ENCODE measurements around the gene SIGLEC8. TPM values are rescaled to one million over a fixed set of nuclear protein-coding genes. Genes with fewer than 3 reads are reported as not detected.
"Not testable (repeated sequence)": the region's sequence is repeated elsewhere in the genome, so short reads cannot be mapped to it uniquely, and the experiment has no call there.

The SIGLEC8 gene
- polyA plus RNA-seq, 3 donors: not detected

- DNase-seq (ENCODE audit: low read depth in 3 of 3, low spot score in 2 of 3): no peak
These were observed 10.2 kb downstream of the SIGLEC8 start for GRCh38 chr19:51448011-51448410.

- not testable (repeated sequence) for DNase-seq (ENCODE audit: low read depth in 3 of 3, low spot score in 2 of 3)
These were observed 10.7 kb downstream of the SIGLEC8 start for GRCh38 chr19:51447510-51447909.

GRCh38 chr19:51441410-51442390 is 16.6 kb downstream of the SIGLEC8 start:
- no peak for DNase-seq (ENCODE audit: low read depth in 3 of 3, low spot score in 2 of 3)

GRCh38 chr19:51440846-51441409 is 17.3 kb downstream of the SIGLEC8 start:
- DNase-seq (ENCODE audit: low read depth in 3 of 3, low spot score in 2 of 3): no peak

GRCh38 chr19:51440052-51440451 is 18.2 kb downstream of the SIGLEC8 start:
- DNase-seq (ENCODE audit: low read depth in 3 of 3, low spot score in 2 of 3): no peak

GRCh38 chr19:51439021-51439465 is 19.2 kb downstream of the SIGLEC8 start:
- no peak for DNase-seq (ENCODE audit: low read depth in 3 of 3, low spot score in 2 of 3)

- no peak for DNase-seq (ENCODE audit: low read depth in 3 of 3, low spot score in 2 of 3)
These were observed 23.8 kb downstream of the SIGLEC8 start for GRCh38 chr19:51434456-51434855.

- DNase-seq (ENCODE audit: low read depth in 3 of 3, low spot score in 2 of 3): no peak
These were observed 25.2 kb downstream of the SIGLEC8 start for GRCh38 chr19:51433043-51433442.

- DNase-seq (ENCODE audit: low read depth in 3 of 3, low spot score in 2 of 3): no peak
These were observed 27.1 kb downstream of the SIGLEC8 start for GRCh38 chr19:51431124-51431523.

- no peak for DNase-seq (ENCODE audit: low read depth in 3 of 3, low spot score in 2 of 3)
These were observed 28.0 kb downstream of the SIGLEC8 start for GRCh38 chr19:51430221-51430620.

- DNase-seq (ENCODE audit: low read depth in 3 of 3, low spot score in 2 of 3): no peak
These were observed 31.1 kb downstream of the SIGLEC8 start for GRCh38 chr19:51427201-51427600.

GRCh38 chr19:51422053-51422448 is 36.2 kb downstream of the SIGLEC8 start:
- peak; percentile 60 to 71 (median 63) for DNase-seq (ENCODE audit: low read depth in 3 of 3, low spot score in 2 of 3)

GRCh38 chr19:51421229-51422052 is 36.8 kb downstream of the SIGLEC8 start:
- no peak for DNase-seq (ENCODE audit: low read depth in 3 of 3, low spot score in 2 of 3)

GRCh38 chr19:51420511-51420910 is 37.7 kb downstream of the SIGLEC8 start:
- not testable (repeated sequence) for DNase-seq (ENCODE audit: low read depth in 3 of 3, low spot score in 2 of 3)

- no peak for DNase-seq (ENCODE audit: low read depth in 3 of 3, low spot score in 2 of 3)
These were observed 39.5 kb downstream of the SIGLEC8 start for GRCh38 chr19:51418707-51419106.

- no peak for DNase-seq (ENCODE audit: low read depth in 3 of 3, low spot score in 2 of 3)
These were observed 40.5 kb downstream of the SIGLEC8 start for GRCh38 chr19:51417810-51418157.

- no peak for DNase-seq (ENCODE audit: low read depth in 3 of 3, low spot score in 2 of 3)
These were observed 41.0 kb downstream of the SIGLEC8 start, which contains the start of gene SIGLEC10 for GRCh38 chr19:51417107-51417809. Gene SIGLEC10 (minus strand): TSS chr19:51417642. CDS start chr19:51417581, 61 bp downstream.

GRCh38 chr19:51416422-51416821 is 41.8 kb downstream of the SIGLEC8 start:
- not testable (repeated sequence) for DNase-seq (ENCODE audit: low read depth in 3 of 3, low spot score in 2 of 3)

- DNase-seq (ENCODE audit: low read depth in 3 of 3, low spot score in 2 of 3): no peak
These were observed 43.1 kb downstream of the SIGLEC8 start for GRCh38 chr19:51415187-51415586.

All from right renal cortex interstitium (tissue), 3 donors.